HL-60 (cell line): ENCODE measurements around the gene C3.

Source experiments
- CTCF ChIP-seq: IDR thresholded peaks from one replicate; pipeline ENCODE4 v1.5.1; 2011; ENCODE audit warnings: low read length, control low read depth, inconsistent platforms; ENCODE audit not compliant: insufficient read depth
- GABPA ChIP-seq: IDR thresholded peaks from 2 replicates; pipeline ENCODE4 v1.6.1; 2012; ENCODE audit warnings: low read depth
- POLR2AphosphoS5 ChIP-seq: IDR thresholded peaks from 2 replicates; pipeline ENCODE4 v1.6.1; 2012; ENCODE audit warnings: low read depth
- REST ChIP-seq: IDR thresholded peaks from 2 replicates; pipeline ENCODE4 v1.6.1; 2012; ENCODE audit warnings: low read depth; ENCODE audit not compliant: insufficient replicate concordance
- SPI1 ChIP-seq: IDR thresholded peaks from 2 replicates; pipeline ENCODE4 v1.6.1; 2012; ENCODE audit warnings: low read depth, mild to moderate bottlenecking, borderline replicate concordance

- TF ChIP-seq CTCF (no peak), GABPA (no peak), SPI1 (no peak), POLR2AphosphoS5 (no peak), REST (no peak)
Measured at GRCh38 chr19:6693681-6694080, 26.8 kb downstream of the C3 start.
